ENCODE measurements around the gene ALAS1. TPM values are rescaled to one million over a fixed set of nuclear protein-coding genes. Genes with fewer than 3 reads are reported as not detected.

ALAS1 gene
- 38.2 and 44.9 TPM in 2 replicates for total RNA-seq

DNA sequence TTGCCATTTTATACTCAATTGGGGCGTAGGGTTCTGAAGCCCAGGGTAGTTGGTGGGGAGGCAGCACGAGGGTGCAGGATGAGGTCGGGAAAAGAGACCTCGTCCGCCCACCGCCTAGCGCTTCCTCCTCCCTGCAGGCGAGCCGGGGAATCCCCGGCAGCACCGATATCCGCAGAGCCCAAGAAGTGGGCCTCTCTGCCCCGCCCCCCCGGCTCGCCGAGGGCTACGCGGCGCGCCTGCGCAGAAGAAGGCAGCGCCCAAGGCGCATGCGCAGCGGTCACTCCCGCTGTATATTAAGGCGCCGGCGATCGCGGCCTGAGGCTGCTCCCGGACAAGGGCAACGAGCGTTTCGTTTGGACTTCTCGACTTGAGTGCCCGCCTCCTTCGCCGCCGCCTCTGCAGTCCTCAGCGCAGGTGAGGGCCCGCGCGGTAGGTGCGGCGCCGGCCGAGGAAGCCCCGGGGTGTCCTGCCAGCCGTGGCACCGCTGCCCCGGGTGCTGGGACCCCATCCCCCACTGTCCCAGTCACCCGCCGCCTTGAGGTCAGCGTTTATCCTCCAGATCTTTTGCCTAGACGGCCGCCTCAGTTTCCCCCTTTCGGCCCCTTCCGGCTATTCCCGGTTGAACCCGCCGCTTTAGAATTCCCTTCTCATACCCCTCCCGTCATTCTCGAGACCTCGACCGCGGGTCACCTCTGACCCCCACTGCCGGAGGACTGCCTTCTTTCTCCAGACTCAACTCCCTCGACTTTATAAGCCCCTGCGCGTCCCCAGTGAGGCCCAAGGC, at the start of gene ALAS1:
Gene ALAS1, plus strand, starts transcription at position 319 of the 784 bp plus-strand sequence. CDS start 1,082 bp downstream, outside the sequence.

DNA sequence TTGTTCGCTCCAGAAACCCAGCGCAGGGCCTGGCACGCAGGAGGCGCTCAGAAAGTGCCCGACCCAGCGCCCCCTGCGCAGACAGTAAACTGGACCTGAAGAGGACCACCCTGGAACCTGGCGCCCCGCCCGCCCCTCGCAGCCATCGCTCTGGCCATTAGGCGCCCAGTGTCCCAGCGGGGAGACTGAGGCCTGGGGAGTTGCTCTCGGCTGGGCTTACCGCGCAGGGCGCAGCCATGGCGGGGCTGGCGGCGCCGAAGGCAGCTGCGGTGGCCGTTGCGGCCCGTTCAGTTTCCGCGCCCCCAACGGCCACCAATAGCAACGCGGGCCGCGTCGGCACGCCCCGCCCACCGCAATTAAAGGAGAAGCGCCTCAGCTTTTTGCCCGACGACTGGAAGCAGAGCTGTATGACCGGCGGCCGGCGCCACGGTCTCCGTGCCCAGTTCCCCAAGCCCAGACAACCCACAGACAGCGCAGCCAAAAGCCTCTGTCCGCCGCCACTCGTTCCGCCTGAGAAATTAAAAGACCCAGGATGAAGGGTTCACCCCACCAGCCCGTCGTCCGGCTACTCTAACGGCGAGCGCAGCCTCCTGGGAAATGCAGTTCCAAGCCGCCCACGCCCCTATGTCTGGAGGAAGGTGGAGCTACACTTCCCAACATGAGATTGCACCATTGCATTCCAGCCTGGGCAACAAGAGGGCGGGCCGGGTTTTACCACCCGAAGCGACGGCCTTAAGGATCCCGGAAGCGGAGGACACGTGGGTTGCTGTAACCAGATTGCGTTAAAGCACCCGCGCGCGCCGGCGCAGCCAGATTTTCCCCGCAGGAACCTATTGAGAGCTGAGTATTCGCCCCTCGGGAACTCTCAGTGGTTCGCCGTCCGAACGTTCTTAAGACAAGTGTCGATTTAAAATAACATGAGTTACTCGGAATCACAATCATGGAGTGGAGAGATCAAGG, 43.5 kb upstream of the ALAS1 start, which contains the start of gene POC1A:
Gene POC1A, minus strand, starts transcription at position 289 of the 960 bp plus-strand sequence. Its CDS starts 51 bp downstream, at position 238.

DNA sequence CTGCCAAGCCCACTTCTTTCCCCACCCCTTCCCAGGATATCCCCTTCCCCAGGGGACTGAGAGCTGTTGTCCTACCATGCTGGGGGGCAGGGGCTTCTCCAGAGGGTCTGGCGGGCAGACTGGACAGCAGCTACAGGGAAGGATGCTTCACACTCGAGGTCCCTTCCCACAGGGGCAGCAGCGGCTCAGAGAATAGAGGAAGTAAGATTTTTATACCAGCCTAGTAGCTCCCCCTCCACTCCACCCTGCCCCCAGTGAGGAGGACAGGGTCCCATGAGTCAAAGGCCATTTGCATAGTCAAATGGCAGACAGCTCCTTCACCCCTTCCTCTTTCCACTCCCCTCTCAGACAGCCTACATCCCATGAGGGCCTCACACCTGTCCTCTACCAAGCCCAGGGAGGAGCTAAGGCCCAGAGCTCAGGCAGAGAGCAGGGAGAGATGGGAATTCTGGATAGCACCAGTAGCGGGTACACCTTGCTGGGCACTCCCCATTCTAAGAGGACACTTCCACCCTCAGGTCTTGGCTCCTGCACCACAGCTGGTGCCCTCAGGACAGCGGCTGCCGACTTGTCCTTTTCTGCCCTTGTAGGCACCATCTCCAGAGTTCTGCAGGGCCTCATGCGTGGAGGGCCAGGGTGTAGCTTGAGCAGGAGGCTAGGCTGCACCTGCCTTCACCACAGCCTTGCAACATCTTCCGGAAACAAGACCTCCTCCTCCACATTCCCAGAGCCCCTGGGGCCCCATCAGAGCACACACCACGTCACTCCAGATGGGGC, 27.7 kb downstream of the ALAS1 start, which contains the start of gene TLR9:
Gene TLR9, minus strand, starts transcription at position 194 of the 777 bp plus-strand sequence. Its CDS starts 116 bp downstream, at position 78.

DNA sequence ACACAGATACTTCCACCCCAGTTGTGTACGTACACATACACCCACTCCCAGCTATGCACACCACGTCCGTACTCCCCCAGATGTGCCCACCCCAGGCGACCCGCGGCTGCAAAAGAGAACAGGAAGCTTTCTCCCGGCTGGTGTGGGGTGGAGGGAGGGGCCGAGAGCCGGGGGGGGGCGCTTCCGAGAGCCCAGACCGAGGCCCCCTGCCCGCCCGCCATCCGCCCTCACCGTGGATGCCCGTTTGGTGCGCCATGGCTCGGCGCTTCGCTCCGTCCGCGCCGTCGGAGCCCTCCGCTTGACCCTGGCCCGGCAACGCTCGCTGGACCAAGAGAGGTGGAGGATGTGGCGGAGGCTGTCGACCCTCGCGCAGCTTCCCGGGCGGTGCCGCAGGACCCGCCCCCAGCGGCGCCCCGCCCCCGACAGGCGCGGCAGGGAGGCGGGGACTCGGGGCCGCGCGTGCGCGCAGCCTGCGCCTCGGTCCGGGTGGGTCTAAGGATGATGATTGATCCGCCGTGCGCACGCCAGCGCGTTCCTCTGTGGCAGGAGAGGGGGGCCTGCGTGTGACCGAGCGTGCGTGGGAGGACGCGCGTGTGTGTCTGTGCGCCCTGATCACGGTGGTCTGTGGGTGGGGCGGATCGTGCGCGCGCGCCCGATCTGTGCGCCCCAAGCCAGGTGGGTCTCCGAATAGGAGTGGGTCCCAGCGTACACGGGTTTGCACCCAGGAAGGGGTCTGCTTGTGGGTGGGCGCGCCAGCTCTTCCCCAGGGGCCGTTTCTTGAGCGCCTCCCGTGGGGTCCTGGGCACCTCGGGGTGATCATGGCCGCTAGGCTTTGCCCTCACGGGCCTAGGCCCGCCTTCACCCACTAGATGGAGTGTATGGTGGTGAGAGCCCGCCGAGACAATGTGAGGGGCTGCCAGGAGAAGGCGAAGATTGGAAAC, 41.1 kb downstream of the ALAS1 start, which contains the start of gene TWF2:
Gene TWF2, minus strand, starts transcription at position 398 of the 941 bp plus-strand sequence. Its CDS starts 142 bp downstream, at position 256.

GRCh38 chr3:52245322-52246263, 47.6 kb downstream of the ALAS1 start, which contains the start of gene PPM1M:
Gene PPM1M (plus strand): TSS chr3:52245759. CDS start chr3:52245825, 66 bp downstream.

Other genes starting within 250 kb of the ALAS1 start
- under 0.01 and 0.09 TPM in 2 replicates for gene GPR62, start 242.8 kb upstream of the ALAS1 start, total RNA-seq
- gene PCBP4, start 230.7 kb upstream of the ALAS1 start, total RNA-seq = 27.9 and 29.8 TPM in 2 replicates
- gene ABHD14B, start 224.1 kb upstream of the ALAS1 start, total RNA-seq = 17.5 and 20.3 TPM in 2 replicates
- gene ABHD14A, start 223.1 kb upstream of the ALAS1 start, total RNA-seq = 8.7 and 10.2 TPM in 2 replicates
- 28.7 and 37.9 TPM in 2 replicates for gene ACY1, start 214.6 kb upstream of the ALAS1 start, total RNA-seq
- gene RPL29, start 202.3 kb upstream of the ALAS1 start, total RNA-seq = 1,499 and 1,836 TPM in 2 replicates
- 4.1 and 5.8 TPM in 2 replicates for gene DUSP7, start 141.6 kb upstream of the ALAS1 start, total RNA-seq
- gene POC1A, start 43.7 kb upstream of the ALAS1 start, total RNA-seq = 3.8 and 4.6 TPM in 2 replicates
- under 0.01 TPM in 1 of 2 replicates, not detected in the other for gene TLR9, start 27.5 kb downstream of the ALAS1 start, total RNA-seq
- 62.7 and 92.0 TPM in 2 replicates for gene TWF2, start 41.0 kb downstream of the ALAS1 start, total RNA-seq
- gene PPM1M, start 47.6 kb downstream of the ALAS1 start, total RNA-seq = 21.0 and 26.8 TPM in 2 replicates
- gene WDR82, start 80.5 kb downstream of the ALAS1 start, total RNA-seq = 53.8 and 66.6 TPM in 2 replicates
- gene GLYCTK, start 89.7 kb downstream of the ALAS1 start, total RNA-seq = 4.3 and 9.4 TPM in 2 replicates
- gene DNAH1, start 118.2 kb downstream of the ALAS1 start, total RNA-seq = 1.7 and 2.6 TPM in 2 replicates
- 54.3 and 66.2 TPM in 2 replicates for gene BAP1, start 211.8 kb downstream of the ALAS1 start, total RNA-seq
- gene PHF7, start 212.5 kb downstream of the ALAS1 start, total RNA-seq = 3.0 and 3.6 TPM in 2 replicates
- under 0.01 TPM in 2 replicates for gene SEMA3G, start 246.9 kb downstream of the ALAS1 start, total RNA-seq